DMS 273 treated with DMSO at 0.1 percent for 48 hours (cell line): ENCODE results near the gene FXYD2.

ENCODE experiments used
- DNase-seq: peaks from one replicate; lab custom pipeline; 2025; lab: John Stamatoyannopoulos, UW

The FXYD2 gene

DNA sequence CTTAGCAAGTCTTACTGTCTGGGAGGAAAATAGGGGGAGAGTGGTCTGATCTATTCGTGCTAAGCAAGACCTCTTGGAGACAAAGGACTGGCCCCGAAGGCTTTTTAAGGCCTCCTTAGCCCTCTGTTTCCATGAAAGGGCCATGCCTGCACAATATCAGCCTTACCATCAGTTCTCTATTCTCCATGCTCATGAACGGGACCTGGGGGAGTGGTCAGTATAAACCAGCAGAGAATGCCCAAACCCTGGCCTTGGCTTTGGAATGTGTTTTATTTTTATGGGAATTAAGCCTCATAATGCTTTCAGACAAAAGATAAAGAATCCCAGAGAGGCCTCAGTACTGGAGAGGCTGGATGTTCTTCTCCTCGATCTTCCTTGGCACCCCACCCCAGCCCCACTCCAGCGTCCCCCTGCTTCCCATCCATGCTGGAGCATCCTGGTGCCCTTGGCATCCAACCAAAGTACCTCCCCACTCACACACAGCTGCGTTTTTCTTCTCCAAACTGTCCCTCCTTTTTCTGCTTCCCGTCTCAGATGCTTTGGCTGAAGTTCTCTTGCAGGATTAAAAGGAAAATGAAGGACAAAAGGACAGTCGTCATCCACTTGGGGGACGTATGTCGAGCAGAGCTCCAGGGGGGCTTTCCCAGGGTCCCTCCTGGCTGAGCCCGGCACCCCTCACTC lies 33.3 kb upstream of the FXYD2 start:
- DNase-seq: no peak

DNA sequence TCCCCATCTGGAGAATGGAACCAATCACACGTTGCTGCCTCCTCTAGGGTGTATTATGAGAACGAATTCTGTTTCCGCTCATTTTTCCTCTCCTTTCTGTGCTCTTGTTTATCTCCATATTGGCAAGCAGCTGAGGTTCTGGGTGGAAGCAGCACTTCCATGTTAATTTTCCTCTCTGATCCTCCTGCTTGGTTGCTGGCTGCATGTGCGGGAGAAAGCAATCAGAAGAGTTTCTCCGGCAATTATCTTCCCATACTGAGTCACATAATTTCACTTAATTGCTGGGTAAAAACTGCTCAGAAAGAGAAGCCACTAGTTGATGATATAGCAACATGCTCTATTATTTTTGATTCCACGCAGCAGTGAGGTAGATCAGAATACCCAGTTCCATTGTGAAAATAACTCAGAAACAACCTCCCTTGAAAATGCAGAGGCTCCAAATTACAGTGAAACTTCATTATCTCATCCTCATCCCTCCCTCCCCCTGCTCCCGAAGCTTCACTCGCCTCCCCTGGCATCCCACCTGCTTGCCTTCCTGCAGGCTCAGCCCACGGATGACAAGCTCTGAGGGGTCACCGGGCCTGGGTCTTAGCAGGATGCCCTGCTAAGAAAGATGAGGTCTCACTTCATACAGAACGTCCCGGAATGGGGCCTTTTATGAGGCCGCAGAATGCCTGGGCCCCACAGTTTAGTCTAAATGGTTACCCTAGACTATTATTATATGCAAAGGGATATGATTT lies 31.5 kb upstream of the FXYD2 start:
- no peak for DNase-seq

DNA sequence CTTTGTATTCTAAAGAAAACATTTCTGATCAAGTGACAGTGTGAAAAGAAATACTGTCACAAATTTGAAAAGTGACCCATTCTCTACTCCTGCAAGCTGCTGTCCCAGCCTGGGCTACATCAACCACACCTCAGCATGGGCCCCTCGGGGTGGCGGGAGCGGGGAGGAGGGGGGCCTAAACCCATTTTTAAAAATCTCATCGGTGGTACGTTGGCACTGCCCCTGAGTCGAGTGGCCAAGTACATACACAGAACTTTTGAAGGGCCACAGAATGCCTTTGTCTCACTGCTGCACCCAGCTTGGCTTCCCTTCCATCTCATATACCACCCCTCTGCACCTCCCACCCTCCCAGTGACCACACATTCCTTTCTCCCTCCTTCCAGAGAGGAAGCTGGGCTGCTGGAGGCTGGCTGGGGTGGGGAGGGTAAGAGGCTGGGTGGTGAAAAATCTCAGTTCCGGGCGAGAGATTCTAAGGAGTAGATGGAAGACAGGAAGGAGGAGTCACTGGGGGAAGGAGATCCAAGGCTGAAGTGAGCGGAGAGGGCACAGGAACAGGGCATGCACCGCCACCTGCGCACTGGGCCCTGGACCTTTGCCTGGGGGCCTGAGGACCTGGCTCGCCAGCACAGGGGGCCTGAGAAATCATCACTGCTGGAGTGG lies 30.8 kb upstream of the FXYD2 start:
- DNase-seq: no peak

DNA sequence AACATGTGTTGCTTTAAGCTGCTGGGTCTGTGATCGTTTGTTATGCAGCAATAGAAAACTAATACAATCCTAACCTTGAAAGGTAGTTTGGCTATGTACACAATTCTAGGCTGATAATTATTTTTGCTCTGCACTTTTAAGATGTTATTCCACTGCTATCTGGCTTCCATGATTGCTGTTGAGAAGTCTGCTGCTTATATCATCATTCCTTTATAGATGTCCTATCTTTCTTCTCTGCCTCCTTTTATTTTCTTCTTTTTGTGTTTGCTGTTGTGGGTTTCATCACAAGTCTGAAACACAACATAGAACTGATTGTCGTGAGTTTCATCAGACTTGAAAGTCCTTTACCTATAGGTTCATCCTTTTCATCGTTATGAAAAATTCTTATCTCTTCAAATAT lies 27.8 kb upstream of the FXYD2 start:
- DNase-seq: no peak

DNA sequence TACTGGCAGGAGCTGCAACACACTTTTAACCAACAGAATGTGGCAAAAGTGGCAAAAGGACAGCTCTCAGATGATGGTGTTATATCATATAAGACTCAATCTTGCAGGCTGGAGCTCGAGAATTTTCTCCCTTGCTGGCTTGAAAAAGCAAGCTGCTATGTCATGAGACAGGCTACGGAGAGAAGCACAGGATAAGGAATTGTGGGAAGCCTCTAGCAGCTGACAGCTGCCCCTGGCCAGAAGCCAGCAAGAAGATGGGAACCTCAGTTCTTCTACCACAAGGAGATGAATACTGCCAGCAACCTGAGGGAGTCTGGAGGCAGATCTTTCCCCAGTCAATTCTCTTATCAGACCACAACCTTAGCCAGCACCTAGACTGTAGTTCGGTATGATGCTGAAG lies 27.3 kb upstream of the FXYD2 start:
- DNase-seq: no peak

DNA sequence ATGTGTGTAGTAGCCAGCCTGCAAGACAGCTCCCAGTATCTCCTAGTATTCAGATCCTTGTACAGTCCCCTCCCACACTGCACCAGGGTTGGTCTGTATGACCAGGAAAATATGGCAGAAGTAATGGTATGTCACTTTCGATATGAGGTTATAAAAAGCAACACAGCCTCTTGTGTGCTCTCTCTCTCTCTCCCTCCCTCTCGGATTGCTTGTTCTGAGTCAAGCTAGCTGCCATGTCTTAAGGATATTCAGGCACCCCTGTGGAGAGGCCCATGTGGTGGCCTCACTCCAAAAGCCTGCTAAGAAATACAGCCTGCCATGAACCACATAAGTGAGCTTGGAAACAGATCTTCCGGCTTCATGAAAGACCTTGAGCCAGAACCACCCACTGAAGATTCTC lies 26.6 kb upstream of the FXYD2 start:
- no peak for DNase-seq

DNA sequence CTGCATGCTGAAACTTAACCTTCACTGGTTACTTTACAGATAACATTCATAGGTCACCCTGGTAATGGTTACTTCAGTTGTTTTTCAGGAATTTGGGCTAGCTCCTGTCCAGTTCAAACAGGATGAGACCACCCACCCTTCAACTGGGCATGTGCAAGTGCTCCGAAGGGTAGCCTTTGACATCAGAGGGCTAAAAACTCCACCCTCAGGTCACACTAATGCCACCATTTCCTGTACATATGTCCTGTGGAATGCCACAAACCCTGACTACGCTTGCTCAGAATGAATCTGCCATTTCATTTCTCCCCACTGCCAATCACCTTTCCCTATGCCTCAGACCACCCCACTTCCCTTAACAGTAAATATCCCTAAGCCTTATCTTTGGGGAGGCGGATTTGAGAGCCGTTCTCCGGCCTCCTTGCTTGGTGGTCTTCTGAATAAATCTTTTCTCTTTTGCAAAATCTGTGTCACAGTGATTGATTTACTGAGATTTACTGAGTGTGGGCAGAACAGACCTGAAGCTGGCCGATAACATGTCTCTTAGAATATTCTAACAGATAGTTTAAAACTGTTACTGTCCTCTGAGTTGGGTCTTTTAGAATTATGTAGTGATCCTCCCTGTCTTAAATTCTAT lies 25.4 kb upstream of the FXYD2 start:
- DNase-seq: no peak

DNA sequence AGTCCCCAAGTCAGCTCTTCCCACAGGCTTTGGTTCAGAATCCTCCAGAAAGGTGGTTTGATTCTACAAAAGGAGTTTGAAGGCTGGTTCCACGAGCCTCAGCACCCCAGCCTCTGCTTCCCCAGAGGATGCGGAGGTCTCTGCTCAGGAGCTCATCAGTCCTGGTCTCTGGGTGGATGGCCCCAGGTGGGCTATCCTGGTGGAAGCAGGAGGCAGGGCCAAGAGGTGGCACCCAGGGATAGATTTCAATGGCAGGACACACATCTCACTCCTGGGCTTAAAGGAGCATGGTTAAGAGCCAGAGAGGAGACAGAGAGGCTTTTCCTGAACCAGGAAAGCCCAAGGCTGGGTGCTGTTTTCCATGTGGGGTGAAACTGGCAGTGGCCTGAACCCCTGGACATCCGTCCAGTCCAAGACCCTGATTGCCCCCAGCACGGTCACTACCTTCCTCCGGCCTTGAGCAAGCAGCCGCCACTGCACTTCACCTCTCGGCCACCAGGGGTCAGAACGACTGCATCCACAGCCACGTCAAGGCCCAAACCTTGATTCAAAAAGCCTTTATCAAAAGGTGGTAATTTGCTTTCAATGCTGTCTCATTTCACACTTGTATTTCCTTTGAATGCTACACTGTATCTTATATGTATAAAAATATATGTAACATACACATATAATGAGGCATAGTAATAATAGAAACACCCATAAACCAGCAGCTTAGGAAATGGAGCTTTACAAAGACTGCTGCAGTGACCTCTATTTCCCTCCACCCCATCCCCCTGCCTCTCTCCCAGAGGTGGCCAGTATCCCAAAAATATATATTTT lies 19.3 kb upstream of the FXYD2 start:
- no peak for DNase-seq

DNA sequence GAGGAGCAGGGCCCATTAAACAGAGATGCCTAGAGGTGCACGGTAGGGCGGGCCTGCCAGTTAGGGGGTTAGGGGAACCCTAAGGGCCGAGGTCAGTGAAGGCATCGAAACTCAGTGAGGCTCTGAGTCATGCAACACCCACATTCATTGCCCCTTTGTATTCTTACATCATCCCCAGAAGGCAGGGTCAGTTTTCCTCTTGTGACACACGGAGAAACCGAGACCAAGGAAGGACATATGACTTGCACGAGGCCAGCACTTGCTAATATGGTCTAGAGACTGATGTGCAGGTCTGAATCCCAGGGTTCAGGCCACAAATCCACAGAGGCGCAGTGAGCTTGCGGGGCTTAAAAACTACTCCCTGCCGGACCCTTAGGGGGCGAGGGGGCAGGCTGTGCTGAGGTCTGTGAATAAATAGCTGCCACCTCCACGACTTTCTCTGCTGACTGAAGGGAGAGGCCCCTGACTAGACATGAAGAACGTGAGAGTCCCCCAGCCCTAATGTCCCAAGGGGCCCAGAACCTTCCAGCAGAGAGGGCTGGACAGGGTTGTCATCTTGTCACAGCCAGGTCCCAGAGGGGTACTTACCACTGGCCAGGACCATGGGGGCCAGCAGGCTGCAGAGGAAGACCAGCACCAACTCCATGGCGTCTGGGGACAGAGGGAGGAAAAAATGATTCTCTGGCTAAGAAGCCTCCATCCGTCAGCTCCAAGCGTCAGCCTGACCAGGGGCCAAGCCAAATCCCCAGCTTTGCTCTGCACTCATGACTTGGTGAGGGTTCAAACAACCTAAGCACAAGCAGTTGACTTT lies 17.8 kb upstream of the FXYD2 start:
- DNase-seq: no peak

DNA sequence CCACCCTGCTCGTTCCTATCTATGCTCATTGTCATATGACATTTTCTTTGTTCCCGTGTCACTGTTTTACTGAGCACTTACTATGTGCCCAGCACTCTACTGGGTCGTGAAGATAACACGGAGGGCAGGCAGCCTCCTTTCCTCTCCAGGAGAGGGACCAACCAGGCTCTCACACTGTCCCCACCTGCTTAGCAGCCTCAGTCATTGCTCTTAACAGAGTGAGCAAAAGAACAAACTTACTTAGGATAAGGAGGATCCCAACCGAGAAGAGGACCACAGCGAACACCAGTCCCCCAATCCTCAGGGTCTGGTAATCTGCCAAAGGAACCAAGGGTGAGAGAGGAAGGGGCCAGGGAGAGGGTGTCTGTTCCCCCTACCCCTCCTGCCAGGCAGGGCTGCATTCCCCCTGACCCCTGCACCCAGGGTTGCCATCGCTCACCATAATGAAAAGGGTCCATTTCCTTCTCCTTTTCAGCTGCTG lies 17.0 kb upstream of the FXYD2 start:
- DNase-seq: no peak

DNA sequence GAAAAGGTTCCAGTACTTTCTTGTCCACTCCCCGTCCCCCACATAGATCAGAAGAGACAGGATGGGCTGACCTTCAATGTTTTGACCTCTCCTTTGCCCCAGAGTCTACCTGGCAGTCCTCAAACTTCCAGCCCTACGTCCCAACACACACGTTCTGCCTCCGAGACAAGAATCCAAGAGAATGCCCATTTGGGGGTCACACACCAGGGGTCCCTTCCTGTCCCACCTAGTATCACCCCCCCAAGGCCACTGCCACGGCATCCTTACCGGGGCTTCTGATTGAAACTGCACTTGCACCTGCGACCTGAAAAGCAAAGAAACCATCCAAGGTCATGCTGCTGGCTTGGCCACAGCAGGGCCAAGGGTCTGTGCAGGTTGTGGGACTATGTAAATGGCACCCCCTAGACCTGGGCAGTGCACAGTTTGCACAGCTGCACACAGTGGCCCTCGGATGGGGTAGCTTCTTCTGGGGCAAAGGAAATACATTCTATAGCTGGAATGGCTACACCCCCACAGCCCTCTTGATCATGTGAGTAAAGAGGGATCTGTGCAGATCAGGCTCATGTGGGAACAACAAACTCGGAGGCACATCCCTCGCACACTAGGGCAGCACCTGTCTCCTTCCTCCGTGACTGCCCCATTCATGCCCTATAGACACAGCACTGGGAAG lies 16.5 kb upstream of the FXYD2 start:
- no peak for DNase-seq

DNA sequence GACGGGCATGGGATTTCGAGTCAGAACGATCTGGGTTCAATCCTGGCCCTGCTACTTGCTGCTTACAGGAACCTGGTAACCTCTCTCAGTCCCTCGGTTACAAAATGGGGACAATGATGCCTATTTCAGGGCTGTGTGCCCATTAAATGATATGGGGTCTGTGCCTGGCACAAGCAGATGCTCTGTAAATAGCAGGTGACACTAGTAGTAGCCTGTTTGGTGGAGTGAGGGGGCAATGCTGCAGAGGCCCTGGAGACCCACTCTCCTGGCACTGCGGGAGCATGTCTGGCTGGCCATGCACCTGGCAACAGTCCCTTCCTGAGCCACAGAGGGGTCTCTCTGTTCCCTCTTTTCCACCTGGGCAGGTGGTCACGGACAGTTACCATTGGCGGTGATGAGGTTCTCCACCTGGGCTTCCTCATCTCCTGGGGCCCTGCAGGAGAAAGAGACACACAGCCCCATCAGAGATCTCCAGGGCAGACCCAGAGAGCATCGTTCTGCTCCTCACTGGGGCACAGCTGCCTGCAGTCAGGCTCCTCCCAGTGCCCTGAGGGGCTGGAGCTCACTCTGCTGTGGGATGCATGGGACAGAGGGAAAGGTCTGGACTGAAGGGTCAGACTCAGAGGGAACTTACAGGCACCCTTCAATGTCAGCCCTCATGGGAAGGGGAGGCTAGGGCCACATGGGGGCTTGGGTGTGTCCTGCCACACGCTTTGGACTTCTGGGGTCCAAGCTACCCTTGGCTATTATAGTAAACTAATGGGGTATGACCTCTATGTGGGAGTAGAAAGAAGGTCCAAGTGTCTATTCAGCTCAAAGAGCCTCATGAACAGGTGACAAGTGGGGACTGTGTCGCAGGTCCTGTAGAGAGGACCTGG lies 15.6 kb upstream of the FXYD2 start:
- no peak for DNase-seq

DNA sequence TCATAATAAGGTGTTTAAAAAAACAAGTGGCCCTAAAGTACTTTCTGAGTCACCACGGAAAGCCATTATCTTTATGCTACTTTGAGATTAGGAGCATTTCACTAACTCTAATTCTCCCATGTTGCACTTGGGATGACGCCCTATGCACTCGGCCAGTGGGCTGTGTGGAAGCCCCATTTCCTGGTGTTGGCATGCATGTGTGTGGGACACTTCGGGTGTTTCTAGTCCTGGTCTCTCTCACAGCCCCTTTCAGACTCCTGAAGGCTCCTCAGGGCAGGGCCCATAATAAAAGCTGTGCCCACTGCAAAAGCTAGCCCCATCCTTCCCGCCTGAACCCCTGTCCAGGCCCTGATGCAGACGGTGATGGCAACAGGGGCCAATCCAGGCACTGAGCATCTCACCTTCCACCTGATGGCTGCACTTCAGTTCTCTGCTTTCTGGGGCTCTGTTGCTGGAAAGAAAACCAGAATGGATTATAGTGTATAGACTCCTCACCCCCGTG lies 14.9 kb upstream of the FXYD2 start:
- DNase-seq: no peak

DNA sequence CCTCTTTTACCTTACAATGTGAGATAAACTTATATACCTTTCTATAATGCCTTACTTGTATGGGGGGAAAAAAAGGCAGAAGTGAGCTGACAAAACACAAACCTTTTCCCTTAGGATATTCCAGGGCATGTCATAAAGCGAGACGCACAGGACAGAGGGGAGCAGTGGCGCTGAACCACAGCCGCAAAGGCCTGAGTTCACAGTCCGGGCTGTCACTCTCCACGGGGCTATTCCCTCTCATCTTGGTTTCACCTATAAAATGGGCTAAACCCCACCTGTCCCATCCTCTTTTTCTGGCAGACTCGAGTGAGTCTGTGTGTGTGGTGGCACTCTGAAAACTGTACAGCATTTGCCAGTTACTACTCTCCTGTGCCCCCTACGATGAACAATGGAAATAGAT lies 14.4 kb upstream of the FXYD2 start:
- DNase-seq: no peak

DNA sequence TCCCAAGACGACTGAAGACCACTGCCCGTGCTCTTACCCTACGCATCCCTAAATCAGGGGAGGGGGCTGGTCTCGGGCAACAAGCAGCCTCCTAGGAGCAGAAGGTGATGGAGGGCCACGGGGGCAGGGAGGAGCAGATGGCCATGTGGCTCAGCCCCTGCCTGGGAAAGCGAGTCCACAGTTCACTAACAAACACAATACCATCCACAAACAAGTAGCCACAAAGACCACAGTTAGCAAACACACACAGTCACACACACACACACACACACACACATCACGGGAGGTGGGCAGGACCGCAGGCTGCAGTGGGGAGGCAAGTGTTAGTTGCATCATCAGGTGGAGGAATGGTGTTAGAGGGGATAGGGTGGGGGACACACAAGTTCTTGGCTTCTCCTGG lies 13.2 kb upstream of the FXYD2 start:
- DNase-seq: no peak

DNA sequence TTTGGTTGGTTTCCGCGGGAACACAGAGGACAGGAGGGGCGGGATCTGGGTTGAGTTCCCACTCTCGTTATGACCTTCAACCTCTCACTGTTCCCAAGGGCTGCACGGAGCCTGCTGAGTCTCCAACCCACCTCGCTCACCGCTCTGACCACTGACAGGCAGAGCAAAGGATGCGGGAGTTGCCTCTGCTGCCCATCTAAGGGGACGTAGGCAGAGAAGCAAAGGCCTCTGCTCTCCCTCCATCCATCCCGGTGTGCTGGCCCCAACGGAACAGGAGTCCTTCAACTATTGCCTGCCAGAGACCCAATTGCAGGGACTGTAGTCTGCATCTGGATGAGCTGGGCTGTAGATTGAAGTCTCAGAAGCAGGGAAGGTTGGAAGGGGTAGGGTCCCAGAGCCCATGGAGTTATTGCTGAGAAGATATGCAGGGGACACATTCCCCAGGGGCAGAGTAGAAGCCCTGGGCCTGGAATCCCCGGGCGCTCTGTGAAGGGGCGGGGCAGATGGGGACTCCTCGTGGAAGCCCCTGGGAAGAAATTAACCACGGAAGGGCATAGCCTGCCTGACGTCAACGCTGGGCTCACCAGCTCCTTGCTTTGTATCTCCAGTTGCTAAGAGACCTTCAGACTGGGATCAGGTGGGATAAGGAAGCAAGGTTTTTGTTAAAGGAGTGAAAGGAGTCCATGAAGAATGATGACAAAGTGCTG lies 12.7 kb upstream of the FXYD2 start:
- DNase-seq: no peak

DNA sequence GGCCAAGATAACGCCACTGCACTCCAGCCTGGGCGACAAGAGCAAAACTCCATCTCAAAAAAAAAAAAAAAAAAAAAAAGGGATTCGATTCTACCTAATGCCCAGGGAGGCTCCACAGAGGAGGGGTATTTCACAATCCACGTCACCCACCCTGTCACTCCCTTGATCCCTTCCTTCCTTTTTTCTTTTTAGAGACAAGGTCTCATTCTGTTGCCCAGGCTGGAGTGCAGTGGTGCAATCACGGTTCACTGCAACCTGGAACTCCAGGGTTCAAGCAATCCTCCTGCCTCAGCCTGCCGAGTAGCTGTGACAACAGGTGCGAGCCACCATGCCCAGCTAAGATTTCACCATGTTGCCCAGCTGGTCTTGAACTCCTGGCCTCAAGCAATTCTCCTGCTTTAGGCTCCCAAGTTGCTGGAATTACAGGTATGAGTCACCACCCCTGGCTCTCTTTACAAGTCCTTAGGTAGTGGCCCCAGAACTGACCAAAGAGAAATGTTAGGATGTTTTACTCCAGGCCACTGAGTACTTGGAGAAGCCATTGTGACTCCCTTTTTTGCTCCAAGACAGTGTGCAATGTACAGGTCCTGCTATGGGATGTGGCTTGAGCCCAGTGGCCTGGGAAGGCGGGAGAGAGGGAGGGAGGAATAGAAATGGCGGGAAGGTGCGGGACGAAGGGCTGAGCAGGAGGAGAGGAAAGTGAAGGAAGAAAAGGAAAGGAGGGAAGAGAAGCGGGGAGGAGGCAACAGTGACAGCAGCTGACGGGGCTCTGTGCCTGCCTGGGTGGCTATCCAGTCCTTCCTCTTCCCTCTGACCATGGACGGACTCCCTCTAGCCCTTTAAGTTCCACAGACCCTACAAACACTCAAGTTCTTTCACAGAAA lies 11.8 kb upstream of the FXYD2 start:
- no peak for DNase-seq

DNA sequence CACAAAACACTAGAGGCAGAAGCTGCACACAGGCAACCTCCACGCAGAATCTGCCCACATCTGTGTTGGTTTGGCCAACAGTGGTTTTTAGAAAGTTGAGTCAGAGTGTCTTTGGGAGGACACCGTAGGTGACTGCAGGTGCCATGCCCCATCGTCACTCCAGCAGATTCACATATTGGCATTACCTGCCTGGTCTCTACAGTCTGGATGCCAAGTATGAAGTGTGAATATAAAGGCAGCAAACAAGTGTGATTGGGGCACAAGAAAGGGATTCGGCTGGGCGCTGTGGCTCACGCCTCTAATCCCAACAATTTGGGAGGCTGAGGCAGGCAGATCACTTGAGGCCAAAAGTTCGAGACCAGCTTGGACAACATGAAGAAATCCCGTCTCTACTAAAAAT lies 11.0 kb upstream of the FXYD2 start:
- no peak for DNase-seq
